H1 (cell line): ENCODE results near the gene MYH9. TPM values are rescaled to one million over a fixed set of nuclear protein-coding genes. Genes with fewer than 3 reads are reported as not detected.
A peak's percentile ranks its signal among the peaks of the same experiment; 100 is the strongest.

Source experiments
- ASH2L ChIP-seq: fragments of 200-600, 300-600 bp; sonication (generic); IDR thresholded peaks from one replicate; pipeline ENCODE4 v1.7.1; 2017; ENCODE audit warnings: low read length
- BACH1 ChIP-seq: IDR thresholded peaks from 2 replicates; pipeline ENCODE4 v1.6.1; 2012; ENCODE audit warnings: low read length, improper control_type of control experiment
- CBX5 ChIP-seq: fragments of 300-800, 300-1000 bp; sonication (generic); IDR thresholded peaks from 2 replicates; pipeline ENCODE4 v1.7.1; 2016; ENCODE audit warnings: antibody characterized with exemption, low read length, low read depth
- CEBPB ChIP-seq: IDR thresholded peaks from 2 replicates; pipeline ENCODE4 v1.6.1; 2012; ENCODE audit warnings: low read depth, low read length
- CTBP2 ChIP-seq: IDR thresholded peaks from 2 replicates; pipeline ENCODE4 v1.7.0; 2011; ENCODE audit warnings: borderline replicate concordance, mild to moderate bottlenecking, moderate library complexity, mixed read lengths, low read length; ENCODE audit not compliant: insufficient read depth, insufficient read length
- GABPA ChIP-seq: IDR thresholded peaks from 2 replicates; pipeline ENCODE4 v1.6.1; 2011; ENCODE audit warnings: mild to moderate bottlenecking, low read length, moderate library complexity, borderline replicate concordance; ENCODE audit not compliant: insufficient read depth
- HDAC2 ChIP-seq, 2 experiments: fragments of 300-600 bp in 1 of 2; sonication (generic) in 1 of 2; IDR thresholded peaks; 2 replicates each; pipeline ENCODE4 v1.6.1; 2011 to 2012; ENCODE audit warnings: low read depth in 2 of 2, low read length in 2 of 2, mild to moderate bottlenecking in 2 of 2, moderate library complexity in 2 of 2, borderline replicate concordance in 1 of 2, inconsistent platforms in 1 of 2
- JUN ChIP-seq: IDR thresholded peaks from 2 replicates; pipeline ENCODE4 v1.6.1; 2011; ENCODE audit warnings: low read depth, mild to moderate bottlenecking, improper control_type of control experiment, low read length
- KDM1A ChIP-seq: fragments of 200-600, 300-600 bp; sonication (generic); IDR thresholded peaks from 2 replicates; pipeline ENCODE4 v1.7.1; 2016; ENCODE audit warnings: mild to moderate bottlenecking, low read length, borderline replicate concordance
- MAFK ChIP-seq: IDR thresholded peaks from 2 replicates; pipeline ENCODE4 v1.6.1; 2012; ENCODE audit warnings: low read depth, mild to moderate bottlenecking, improper control_type of control experiment, low read length
- MAX ChIP-seq: IDR thresholded peaks from 2 replicates; pipeline ENCODE4 v1.6.1; 2012; ENCODE audit warnings: inconsistent platforms
- NANOG ChIP-seq: IDR thresholded peaks from 2 replicates; pipeline ENCODE4 v1.6.1; 2011; ENCODE audit warnings: low read length, low read depth, mild to moderate bottlenecking, inconsistent platforms; ENCODE audit not compliant: insufficient read depth, poor library complexity, severe bottlenecking
- PHF8 ChIP-seq: fragments of 200-600 bp; sonication (generic); conservative IDR thresholded peaks from 2 replicates; pipeline ENCODE4 v1.7.1; 2012; ENCODE audit warnings: low read depth, mild to moderate bottlenecking, inconsistent platforms, low read length, moderate library complexity
- SIX5 ChIP-seq: IDR thresholded peaks from 2 replicates; pipeline ENCODE4 v1.6.1; 2011; ENCODE audit warnings: mild to moderate bottlenecking, low read depth, low read length
- SP1 ChIP-seq: IDR thresholded peaks from 2 replicates; pipeline ENCODE4 v1.6.1; 2011; ENCODE audit warnings: low read depth, low read length
- SRF ChIP-seq: IDR thresholded peaks from 2 replicates; pipeline ENCODE4 v1.6.1; 2011; ENCODE audit warnings: mild to moderate bottlenecking, low read depth, low read length, moderate library complexity
- TAF1 ChIP-seq: IDR thresholded peaks from 2 replicates; pipeline ENCODE4 v1.6.1; 2011; ENCODE audit warnings: mild to moderate bottlenecking, low read depth, low read length
- TAF7 ChIP-seq: optimal IDR thresholded peaks from 2 replicates; pipeline ENCODE3; 2011; ENCODE audit warnings: low read depth, mild to moderate bottlenecking, inconsistent platforms, low read length, moderate library complexity, borderline replicate concordance
- TCF12 ChIP-seq: IDR thresholded peaks from 2 replicates; pipeline ENCODE4 v1.6.1; 2011; ENCODE audit warnings: low read depth, mild to moderate bottlenecking, low read length
- TEAD4 ChIP-seq: IDR thresholded peaks from 2 replicates; pipeline ENCODE4 v1.6.1; 2012; ENCODE audit warnings: low read depth, low read length, inconsistent platforms, mixed read lengths
- USF2 ChIP-seq: IDR thresholded peaks from 2 replicates; pipeline ENCODE4 v1.6.1; 2011; ENCODE audit warnings: low read length, improper control_type of control experiment
- polyA plus RNA-seq, 7 experiments: library from polyadenylated mRNA; depleted of rRNA in 3 of 7; stranded (reverse) in 5 of 7; unstranded in 2 of 7; fragments of >200 nt in 5 of 7; fragments of 200-250 nt in 2 of 7; gene quantifications; 1 replicate in 5 of 7; 2 replicates in 1 of 7; 4 replicates in 1 of 7; pipeline versions ENCODE4 v1.2.1 to v1.2.3, GENCODE V29; 2011 to 2013; ENCODE audit warnings: missing spikeins in 2 of 7, mixed read lengths in 2 of 7
- total RNA-seq: library from RNA; stranded (reverse); fragmentation: NEBNext Ultra II Directional; extraction: Animal tissue kit (Norgen Biotek cat#: 25700); gene quantifications from 2 replicates; pipeline ENCODE4 v1.2.1, GENCODE V29; 2021

Gene MYH9
- total and polyA plus RNA-seq, 2 of the 8 experiments (the other 6 are each of a cell fraction or from before 2014, with no cell fraction given), result 24.9 to 322 TPM

- TF ChIP-seq USF2 (no peak), TCF12 (no peak), TEAD4 (no peak), PHF8 (peak; percentile 4), TAF7 (peak; percentile 26), NANOG (no peak), CTBP2 (peak; percentile 42), SRF (peak; percentile 10; the same call in 1 of the 2 replicates), SIX5 (no peak), GABPA (no peak), MAFK (no peak), ASH2L (peak; percentile 69), JUN (no peak), CEBPB (no peak), BACH1 (no peak), KDM1A (peak; percentile 89), SP1 (peak; percentile 99), MAX (peak; percentile 34; the same call in 1 of the 2 replicates), TAF1 (peak; percentile 97; the same call in 1 of the 2 replicates), HDAC2 (IDR thresholded peaks at IDR 0.05; ENCODE audit: borderline replicate concordance in 1 of 2, low read depth in 2 of 2, low read length in 2 of 2) (0 out of 4 replicates have a peak, but pooled peaks of 1 of the 2 experiments have one; percentile 45), CBX5 (no peak)
Observed at GRCh38 chr22:36387959-36388726, at the start of gene MYH9 (continued).
